D721Med (cell line): Measurements from ENCODE around the gene PAK2.

Experiments
- DNase-seq: peaks from one replicate; pipeline ENCODE4 v3.0.0; 2011; ENCODE audit warnings: low spot score; ENCODE audit not compliant: insufficient read length
- FAIRE-seq: peaks from 2 replicates; lab custom pipeline; 2011; peaks lifted over from hg19 to GRCh38; lab: Jason Lieb, UNC
- TF ChIP-seq, protein P1 (sequence below): IDR thresholded peaks from 2 replicates; pipeline ENCODE4 v1.5.1; 2012; ENCODE audit warnings: mild to moderate bottlenecking, control low read depth; ENCODE audit not compliant: insufficient read depth; ENCODE audit errors: missing control alignments

PAK2 gene

GRCh38 chr3:196796317-196796716, 56.7 kb downstream of the PAK2 start:
- no peak for DNase-seq
- no peak for FAIRE-seq
- TF ChIP-seq, protein P1, sequence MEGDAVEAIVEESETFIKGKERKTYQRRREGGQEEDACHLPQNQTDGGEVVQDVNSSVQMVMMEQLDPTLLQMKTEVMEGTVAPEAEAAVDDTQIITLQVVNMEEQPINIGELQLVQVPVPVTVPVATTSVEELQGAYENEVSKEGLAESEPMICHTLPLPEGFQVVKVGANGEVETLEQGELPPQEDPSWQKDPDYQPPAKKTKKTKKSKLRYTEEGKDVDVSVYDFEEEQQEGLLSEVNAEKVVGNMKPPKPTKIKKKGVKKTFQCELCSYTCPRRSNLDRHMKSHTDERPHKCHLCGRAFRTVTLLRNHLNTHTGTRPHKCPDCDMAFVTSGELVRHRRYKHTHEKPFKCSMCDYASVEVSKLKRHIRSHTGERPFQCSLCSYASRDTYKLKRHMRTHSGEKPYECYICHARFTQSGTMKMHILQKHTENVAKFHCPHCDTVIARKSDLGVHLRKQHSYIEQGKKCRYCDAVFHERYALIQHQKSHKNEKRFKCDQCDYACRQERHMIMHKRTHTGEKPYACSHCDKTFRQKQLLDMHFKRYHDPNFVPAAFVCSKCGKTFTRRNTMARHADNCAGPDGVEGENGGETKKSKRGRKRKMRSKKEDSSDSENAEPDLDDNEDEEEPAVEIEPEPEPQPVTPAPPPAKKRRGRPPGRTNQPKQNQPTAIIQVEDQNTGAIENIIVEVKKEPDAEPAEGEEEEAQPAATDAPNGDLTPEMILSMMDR = no peak

DNA sequence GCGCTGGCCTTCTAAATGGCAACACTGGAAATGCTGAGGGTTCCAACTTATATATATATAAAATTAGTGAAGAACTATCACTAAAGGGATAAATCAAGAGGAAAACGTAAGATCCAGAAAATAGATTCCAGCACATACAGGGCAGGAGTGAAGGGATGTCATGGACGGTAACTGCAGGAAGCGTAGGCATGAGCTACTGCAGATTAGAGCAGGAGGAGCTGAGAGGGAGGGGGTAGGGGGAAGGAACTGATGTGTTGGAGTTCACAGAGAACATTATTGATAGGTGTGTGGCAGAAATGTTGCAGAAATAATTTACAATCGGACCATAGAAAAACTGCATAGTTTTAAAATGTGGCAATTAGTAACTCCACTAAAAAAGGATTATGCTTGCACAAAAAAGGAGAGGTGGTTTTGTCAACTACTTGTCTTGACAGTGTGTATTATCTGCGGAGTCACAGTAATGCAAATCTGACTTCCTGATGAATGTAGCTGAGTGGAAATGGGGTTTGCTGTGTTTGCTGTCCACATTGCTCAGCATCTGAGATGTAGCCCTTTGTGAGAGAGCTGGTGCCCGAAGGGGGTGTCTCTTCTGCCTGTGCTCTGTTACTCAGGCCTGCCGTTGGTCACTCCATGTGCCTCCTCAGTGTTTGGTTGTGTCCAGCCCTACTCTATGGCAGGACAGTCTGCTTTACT, 61.2 kb downstream of the PAK2 start:
- TF ChIP-seq, protein P1 = no peak
- no peak for DNase-seq
- no peak for FAIRE-seq

GRCh38 chr3:196803891-196804468, 64.3 kb downstream of the PAK2 start:
- DNase-seq = no peak
- FAIRE-seq = no peak
- TF ChIP-seq, protein P1 = no peak

- TF ChIP-seq, protein P1 = no peak
- no peak for DNase-seq
- FAIRE-seq = no peak
These were observed 65.1 kb downstream of the PAK2 start for GRCh38 chr3:196804773-196805172.

DNA sequence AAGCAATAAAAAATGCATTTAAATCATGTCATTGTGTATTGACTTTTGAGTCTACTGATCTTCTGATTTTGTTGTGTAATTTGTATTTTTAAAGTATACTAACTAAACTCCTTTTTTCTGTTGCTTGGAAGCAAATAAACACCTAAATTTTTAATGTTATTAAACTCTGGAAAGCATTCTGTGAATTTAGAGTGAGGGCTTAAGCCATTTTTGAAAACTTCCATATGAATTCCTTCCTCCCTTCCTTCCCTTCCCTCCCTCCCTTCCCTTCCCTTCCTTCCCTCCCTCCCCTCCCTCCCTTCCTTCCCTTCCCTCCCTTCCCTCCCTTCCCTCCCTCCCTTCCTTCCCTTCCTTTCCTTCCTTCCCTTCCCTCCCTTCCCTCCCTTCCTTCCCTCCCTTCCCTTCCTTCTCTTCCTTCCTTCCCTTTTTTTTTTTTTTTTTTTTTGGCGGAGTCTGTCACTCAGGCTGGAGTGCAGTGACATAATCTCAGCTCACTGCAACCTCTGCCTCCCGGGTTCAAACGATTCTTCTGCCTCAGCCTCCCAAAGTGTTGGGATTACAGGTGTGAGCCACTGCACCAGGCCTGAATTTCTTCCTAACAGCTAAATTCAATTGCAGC, 71.4 kb downstream of the PAK2 start:
- TF ChIP-seq, protein P1 = no peak
- no peak for DNase-seq
- no peak for FAIRE-seq

- FAIRE-seq (no peak), DNase-seq (no peak)
- TF ChIP-seq, protein P1 = no peak
These were observed 73.2 kb downstream of the PAK2 start for GRCh38 chr3:196812853-196813252.

DNA sequence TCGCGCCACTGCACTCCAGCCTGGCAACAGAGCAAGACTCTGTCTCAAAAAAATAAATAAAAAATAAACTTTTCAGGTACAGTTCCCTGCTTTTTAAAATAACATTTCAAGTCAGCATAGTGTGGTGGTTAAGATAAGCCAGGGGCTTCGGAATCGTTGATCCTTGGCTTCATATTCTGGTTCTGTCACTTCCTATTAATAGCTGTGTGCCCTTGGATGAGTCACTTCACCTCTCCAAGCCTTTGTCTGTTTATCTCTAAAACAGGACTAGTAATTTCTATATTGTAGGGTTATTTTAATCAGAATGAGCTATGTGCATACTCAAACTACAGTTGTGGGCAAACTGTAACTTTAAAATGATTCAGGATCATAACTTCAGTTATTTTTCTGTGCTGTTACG, 74.2 kb downstream of the PAK2 start:
- FAIRE-seq (no peak), DNase-seq (no peak)
- TF ChIP-seq, protein P1 = no peak
